Liver (tissue), 9 donors: ENCODE data around the gene STRIP2. TPM values are rescaled to one million over a fixed set of nuclear protein-coding genes. Genes with fewer than 3 reads are reported as not detected.

Experiments
- DNase-seq: peaks from one replicate; pipeline ENCODE4 v3.0.0-alpha.2; 2017; ENCODE audit warnings: low spot score
- H3K27ac ChIP-seq, 2 donors: one replicate each; pipeline ENCODE4 v1.7.0; 2013; ENCODE audit warnings: inconsistent platforms in 2 of 2, low read length in 2 of 2, control low read depth in 1 of 2, low read depth in 1 of 2, mild to moderate bottlenecking in 1 of 2
- H3K27me3 ChIP-seq, 4 donors: one replicate each; pipeline versions ENCODE4 v1.6.1 to v1.7.0; 2013; ENCODE audit warnings: low read length in 3 of 4, inconsistent platforms in 1 of 4, mild to moderate bottlenecking in 1 of 4, moderate library complexity in 1 of 4; ENCODE audit not compliant: control insufficient read depth in 4 of 4, insufficient read depth in 4 of 4
- H3K36me3 ChIP-seq, 4 donors: one replicate each; pipeline versions ENCODE4 v1.6.1 to v1.7.0; 2013; ENCODE audit warnings: low read length in 3 of 4, mild to moderate bottlenecking in 3 of 4, low read depth in 1 of 4, moderate library complexity in 1 of 4; ENCODE audit not compliant: control insufficient read depth in 4 of 4, insufficient read depth in 3 of 4
- H3K4me1 ChIP-seq, 4 donors: one replicate each; pipeline versions ENCODE4 v1.6.1 to v1.7.0; 2013; ENCODE audit warnings: low read length in 3 of 4, mild to moderate bottlenecking in 3 of 4, moderate library complexity in 1 of 4; ENCODE audit not compliant: control insufficient read depth in 4 of 4, insufficient read depth in 4 of 4
- H3K4me3 ChIP-seq, 3 donors: one replicate each; pipeline versions ENCODE4 v1.6.1 to v1.7.0; 2013; ENCODE audit warnings: low read length in 3 of 3, control low read depth in 1 of 3, low read depth in 1 of 3, mild to moderate bottlenecking in 1 of 3
- H3K9ac ChIP-seq, 2 donors: one replicate each; pipeline ENCODE4 v1.7.0; 2013; ENCODE audit warnings: low read length in 2 of 2, mild to moderate bottlenecking in 2 of 2, moderate library complexity in 2 of 2, control low read depth in 1 of 2, low read depth in 1 of 2
- H3K9me3 ChIP-seq, 4 donors: one replicate each; pipeline versions ENCODE4 v1.6.1 to v1.7.0; 2013; ENCODE audit warnings: low read length in 3 of 4; ENCODE audit not compliant: control insufficient read depth in 4 of 4
- CTCF ChIP-seq: fragments of 150-350 bp; IDR thresholded peaks from 2 replicates; pipeline ENCODE4 v1.5.1; 2017; ENCODE audit warnings: improper control_type of control experiment, low read depth, low read length; ENCODE audit not compliant: missing input control
- EGR1 ChIP-seq, 2 donors: IDR thresholded peaks; 2 replicates each; pipeline ENCODE4 v1.6.1; 2016 to 2018; ENCODE audit warnings: antibody characterized with exemption in 2 of 2, low read depth in 2 of 2
- FOXA1 ChIP-seq: IDR thresholded peaks from 2 replicates; pipeline ENCODE4 v1.6.1; 2016; ENCODE audit warnings: antibody characterized with exemption
- FOXA2 ChIP-seq: IDR thresholded peaks from 2 replicates; pipeline ENCODE4 v1.6.1; 2016; ENCODE audit warnings: antibody characterized with exemption
- GABPA ChIP-seq, 2 donors: IDR thresholded peaks in 1 of 2; conservative IDR thresholded peaks in 1 of 2; 2 replicates each; pipeline ENCODE4 v1.6.1; 2016; ENCODE audit warnings: antibody characterized with exemption in 2 of 2, mild to moderate bottlenecking in 1 of 2, moderate library complexity in 1 of 2
- HNF4A ChIP-seq, 2 donors: conservative IDR thresholded peaks; 2 replicates each; pipeline ENCODE4 v1.6.1; 2016; ENCODE audit warnings: antibody characterized with exemption in 2 of 2, mild to moderate bottlenecking in 2 of 2
- HNF4G ChIP-seq: IDR thresholded peaks from 2 replicates; pipeline ENCODE4 v1.6.1; 2016; ENCODE audit warnings: antibody characterized with exemption
- JUND ChIP-seq, 2 donors: IDR thresholded peaks; 2 replicates each; pipeline ENCODE4 v1.6.1; 2016; ENCODE audit warnings: antibody characterized with exemption in 2 of 2
- MAX ChIP-seq: IDR thresholded peaks from 2 replicates; pipeline ENCODE4 v1.6.1; 2016; ENCODE audit warnings: antibody characterized with exemption
- RAD21 ChIP-seq, 2 donors: IDR thresholded peaks; 2 replicates each; pipeline ENCODE4 v1.6.1; 2016; ENCODE audit warnings: antibody characterized with exemption in 2 of 2, mild to moderate bottlenecking in 2 of 2
- REST ChIP-seq: IDR thresholded peaks from 2 replicates; pipeline ENCODE4 v1.6.1; 2016; ENCODE audit warnings: antibody characterized with exemption, mild to moderate bottlenecking
- SP1 ChIP-seq: IDR thresholded peaks from 2 replicates; pipeline ENCODE4 v1.6.1; 2018; ENCODE audit warnings: antibody characterized with exemption, mild to moderate bottlenecking
- TAF1 ChIP-seq: conservative IDR thresholded peaks from 2 replicates; pipeline ENCODE4 v1.6.1; 2016; ENCODE audit warnings: antibody characterized with exemption, mild to moderate bottlenecking
- YY1 ChIP-seq: IDR thresholded peaks from 2 replicates; pipeline ENCODE4 v1.6.1; 2016; ENCODE audit warnings: antibody characterized with exemption, mild to moderate bottlenecking
- ZBTB33 ChIP-seq: IDR thresholded peaks from 2 replicates; pipeline ENCODE4 v1.6.1; 2016; ENCODE audit warnings: antibody characterized with exemption
- WGBS: extraction: QIAGEN DNeasy Blood & Tissue Kit; methylation state at CpG from one replicate; pipeline ENCODE4 v1.1.7; 2013; 5-methylcytosine and 5-hydroxymethylcytosine counted together
- polyA plus RNA-seq, 2 donors: library from polyadenylated mRNA; stranded (reverse) in 1 of 2; unstranded in 1 of 2; fragments of 200-250 nt in 1 of 2; fragments of >200 nt in 1 of 2; fragmentation: Nextera tagmentation in 1 of 2; extraction: Ambion mirVana in 1 of 2; gene quantifications; one replicate each; pipeline versions ENCODE4 v1.2.1 to v1.2.3, GENCODE V29; 2013 to 2015
- total RNA-seq, 2 donors: library from RNA; depleted of rRNA; stranded (reverse); fragments of >200 nt; gene quantifications; one replicate each; pipeline ENCODE4 v1.2.3, GENCODE V29; 2014
- donor health status: healthy.
- donor health status: healthy.
- donor health status: healthy.
- donor health status: healthy.
- donor health status: healthy.

Gene STRIP2
- total and polyA plus RNA-seq, 4 donors = 0.18 to 4.8 (median 0.35) TPM

GRCh38 chr7:129522088-129522970 lies 88.1 kb downstream of the STRIP2 start (continued):
- TF ChIP-seq MAX (no peak), FOXA2 (no peak), TAF1 (no peak), REST (no peak)

GRCh38 chr7:129522971-129523340 lies 88.7 kb downstream of the STRIP2 start:
- TF ChIP-seq SP1 (no peak), FOXA2 (no peak), REST (no peak), FOXA1 (no peak), HNF4G (no peak), TAF1 (no peak), ZBTB33 (no peak), GABPA (IDR thresholded peaks at IDR 0.05 in 1 of 2, conservative IDR thresholded peaks at IDR 0.05 in 1 of 2) (no peak), EGR1 (IDR thresholded peaks at IDR 0.05; ENCODE audit: low read depth in 2 of 2) (no peak), JUND (IDR thresholded peaks at IDR 0.05) (no peak), CTCF (no peak), MAX (no peak), YY1 (no peak), HNF4A (conservative IDR thresholded peaks at IDR 0.05) (no peak), RAD21 (IDR thresholded peaks at IDR 0.05) (no peak)
- DNase-seq = no peak
- Histone ChIP-seq H3K9ac (no peak overlapping the region), H3K4me1 (no peaks in the 10 kb centered on the region), H3K9me3 (no peaks in the 10 kb centered on the region), H3K36me3 (no peaks in the 10 kb centered on the region), H3K27me3 (no peaks in the 10 kb centered on the region), H3K4me3 (no peak overlapping the region), H3K27ac (no peak overlapping the region)
- WGBS = 52% methylated on average over 5 of the region's 5 CpGs
